SK-N-MC (cell line): ENCODE measurements around the gene NEK7.
"Not testable (repeated sequence)": the region's sequence is repeated elsewhere in the genome, so short reads cannot be mapped to it uniquely, and the experiment has no call there.

Experiments
- DNase-seq: peaks from one replicate; pipeline ENCODE4 v3.0.0-alpha.2; 2011; ENCODE audit warnings: low read depth, low spot score
- H3K27ac ChIP-seq: fragments of 200-600 bp; sonication (generic); 2 replicates; pipeline ENCODE4 v1.5.1; 2016; ENCODE audit warnings: mixed run types
- H3K36me3 ChIP-seq: fragments of 200-600 bp; sonication (generic); 2 replicates; pipeline ENCODE4 v1.6.1; 2017; ENCODE audit warnings: antibody characterized with exemption, low read length, mixed read lengths; ENCODE audit not compliant: insufficient read depth
- H3K4me3 ChIP-seq: fragments of 200-600 bp; sonication (generic); 2 replicates; pipeline ENCODE4 v1.5.1; 2016
- H3K9ac ChIP-seq: fragments of 200-600 bp; sonication (generic); 2 replicates; pipeline ENCODE4 v1.8.0; 2017; ENCODE audit warnings: mixed run types, mixed read lengths; ENCODE audit not compliant: insufficient read length
- H3K9me3 ChIP-seq: fragments of 200-600 bp; sonication (generic); 2 replicates; pipeline ENCODE4 v1.6.1; 2017; ENCODE audit warnings: low read depth, mild to moderate bottlenecking, antibody characterized with exemption, low read length, moderate library complexity, mixed read lengths
- EZH2 ChIP-seq: fragments of 200-600 bp; sonication (generic); IDR thresholded peaks from one replicate; pipeline ENCODE4 v1.6.1; 2017; ENCODE audit warnings: antibody characterized with exemption
- FOXP2 ChIP-seq: optimal IDR thresholded peaks from 2 replicates; pipeline ENCODE3; 2011; ENCODE audit warnings: mild to moderate bottlenecking, moderate library complexity; ENCODE audit not compliant: insufficient read depth; ENCODE audit errors: extremely low read length, control extremely low read depth
- POLR2AphosphoS5 ChIP-seq: IDR thresholded peaks from 2 replicates; pipeline ENCODE4 v1.6.1; 2012; ENCODE audit warnings: mild to moderate bottlenecking, low read depth, low read length, borderline replicate concordance

NEK7 gene

DNA sequence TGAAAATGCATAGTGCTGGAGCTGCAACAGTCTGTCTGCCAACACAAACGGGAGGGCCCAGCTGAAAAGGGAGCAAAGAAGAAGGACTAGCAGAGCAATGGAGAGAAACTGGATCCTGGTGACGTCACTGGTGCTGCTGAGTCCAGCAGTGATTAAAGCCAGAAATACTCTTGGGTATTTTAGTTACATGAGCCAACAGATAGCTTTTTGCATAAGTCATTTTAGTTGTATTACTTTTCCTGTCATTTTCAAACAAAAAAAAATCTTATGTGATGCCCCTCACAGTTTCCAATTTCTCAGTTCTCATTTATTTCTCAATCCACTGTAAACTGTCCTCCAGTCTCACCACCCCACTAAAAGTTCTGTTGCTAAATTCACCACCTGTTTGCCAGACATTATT is 38.7 kb upstream of the NEK7 start:
- no peak for DNase-seq
- TF ChIP-seq EZH2 (no peak), POLR2AphosphoS5 (no peak), FOXP2 (no peak)
- no peak overlapping the region for H3K4me3 ChIP-seq
- H3K36me3 ChIP-seq, result no peaks in the 10 kb centered on the region
- no peak overlapping the region for H3K9ac ChIP-seq
- H3K9me3 ChIP-seq, result no peaks in the 10 kb centered on the region
- H3K27ac ChIP-seq, result no peak overlapping the region

DNA sequence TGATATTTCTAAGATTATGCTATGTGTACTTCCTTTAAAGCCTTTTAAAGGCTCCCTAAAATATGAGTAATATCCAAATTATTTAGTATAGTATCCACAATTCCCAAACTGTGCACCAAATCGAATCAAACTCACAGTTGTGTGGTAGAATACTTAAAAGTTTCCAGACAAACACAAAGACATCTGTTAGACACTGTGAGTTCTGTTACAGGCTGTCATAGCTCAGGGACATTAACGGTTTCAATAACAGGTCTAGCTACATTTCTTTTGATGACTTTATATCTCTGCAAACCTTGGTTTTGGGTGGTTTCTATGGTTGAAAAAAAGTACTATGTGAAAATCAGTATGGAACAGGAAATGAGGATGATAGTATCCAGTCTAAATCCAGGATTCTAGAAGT is 36.9 kb upstream of the NEK7 start:
- Histone ChIP-seq H3K36me3 (no peaks in the 10 kb centered on the region), H3K4me3 (no peak overlapping the region), H3K9me3 (no peaks in the 10 kb centered on the region), H3K27ac (no peak overlapping the region), H3K9ac (no peak overlapping the region)
- no peak for DNase-seq
- no peak for TF ChIP-seq FOXP2
- TF ChIP-seq EZH2, result no peak

DNA sequence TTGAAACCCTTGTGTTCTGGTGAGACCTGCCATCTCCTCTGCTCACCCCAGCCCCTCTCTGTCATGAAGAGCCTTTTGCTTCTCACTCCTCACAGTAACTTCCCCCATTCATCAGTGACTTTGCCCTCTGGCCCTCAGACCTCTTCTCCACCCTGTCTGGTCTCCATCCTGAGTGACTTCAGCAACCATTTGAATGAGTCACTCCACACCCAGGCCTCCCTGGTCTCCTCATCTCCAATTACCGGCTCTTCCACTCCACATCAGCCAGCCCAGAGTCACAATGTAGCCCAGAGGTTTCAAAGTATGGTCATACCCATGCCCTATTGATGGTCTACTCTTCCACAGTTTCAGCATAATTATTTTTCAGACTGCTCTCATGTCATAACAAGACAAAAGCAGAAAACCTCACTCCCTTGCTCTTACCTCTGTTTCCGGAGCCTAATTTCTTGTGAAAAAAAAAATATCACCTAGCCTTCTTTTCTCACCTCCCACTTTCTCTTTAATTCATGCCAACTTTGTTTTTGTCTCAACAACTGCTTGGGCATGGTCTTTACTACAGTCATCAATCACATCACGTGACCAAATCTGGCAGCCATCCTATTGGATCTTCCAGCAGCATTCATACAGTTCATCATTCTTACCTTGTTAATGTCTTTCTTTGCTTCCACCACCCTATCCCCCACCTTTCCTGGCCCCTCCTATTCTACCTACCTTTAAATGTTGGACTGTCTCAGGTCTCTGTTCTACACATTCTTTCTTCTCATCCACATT is 35.6 kb upstream of the NEK7 start:
- no peak overlapping the region for H3K4me3 ChIP-seq
- no peaks in the 10 kb centered on the region for H3K9me3 ChIP-seq
- no peak for TF ChIP-seq POLR2AphosphoS5
- no peak for TF ChIP-seq EZH2
- TF ChIP-seq FOXP2, result no peak
- no peak overlapping the region for H3K9ac ChIP-seq
- no peaks in the 10 kb centered on the region for H3K36me3 ChIP-seq
- H3K27ac ChIP-seq, result no peak overlapping the region
- no peak for DNase-seq

DNA sequence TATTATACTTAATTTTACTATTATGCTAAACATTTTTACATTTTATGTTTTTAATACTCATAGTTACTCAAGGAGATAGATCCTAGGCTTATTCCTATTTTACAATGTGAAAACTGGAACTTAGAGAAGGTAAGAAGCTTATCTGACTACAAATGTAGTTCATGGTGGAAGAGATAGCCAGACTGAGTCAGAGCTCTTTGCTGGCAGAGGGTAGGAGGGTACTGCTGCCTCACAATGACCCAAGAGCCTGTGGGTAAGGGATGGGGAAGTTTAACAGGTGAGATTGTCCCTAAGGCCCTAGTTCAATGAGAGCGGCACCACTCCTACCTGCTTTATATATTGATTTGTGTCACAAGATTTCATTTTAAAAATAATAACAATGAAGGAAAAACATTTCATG is 34.1 kb upstream of the NEK7 start:
- DNase-seq, result no peak
- Histone ChIP-seq H3K4me3 (no peak overlapping the region), H3K9me3 (no peaks in the 10 kb centered on the region), H3K36me3 (no peaks in the 10 kb centered on the region), H3K27ac (no peak overlapping the region), H3K9ac (no peak overlapping the region)
- no peak for TF ChIP-seq POLR2AphosphoS5
- TF ChIP-seq FOXP2, result no peak
- TF ChIP-seq EZH2, result no peak

GRCh38 chr1:198123133-198123532 is 33.7 kb upstream of the NEK7 start:
- Histone ChIP-seq H3K9me3 (no peaks in the 10 kb centered on the region), H3K36me3 (no peaks in the 10 kb centered on the region), H3K27ac (no peak overlapping the region; the same call in 1 of the 2 replicates), H3K4me3 (no peak overlapping the region), H3K9ac (no peak overlapping the region)
- DNase-seq, result no peak
- TF ChIP-seq POLR2AphosphoS5 (no peak), FOXP2 (no peak), EZH2 (no peak)

DNA sequence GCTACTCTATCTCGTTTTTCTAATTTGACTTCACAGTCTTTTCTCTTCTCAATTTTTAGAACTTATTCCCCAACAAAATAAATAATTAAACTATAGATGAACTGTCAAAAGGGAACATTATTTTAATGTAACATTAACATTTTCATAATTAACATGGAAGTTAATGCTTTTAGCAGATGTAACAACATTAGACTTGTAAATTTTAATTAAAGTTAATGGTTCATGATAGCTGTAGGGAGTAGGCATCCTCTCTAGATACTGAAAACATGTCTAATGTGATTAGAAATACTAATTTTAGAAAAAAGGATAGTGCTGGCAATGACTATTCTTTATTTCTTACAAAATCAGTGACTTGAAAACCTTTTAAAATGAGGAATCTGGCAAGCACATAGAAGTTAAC is 32.1 kb upstream of the NEK7 start:
- TF ChIP-seq POLR2AphosphoS5 (no peak), FOXP2 (no peak), EZH2 (no peak)
- Histone ChIP-seq H3K27ac (no peak overlapping the region), H3K9ac (no peak overlapping the region), H3K9me3 (no peaks in the 10 kb centered on the region), H3K36me3 (no peaks in the 10 kb centered on the region), H3K4me3 (no peak overlapping the region)
- no peak for DNase-seq

GRCh38 chr1:198125995-198126735 is 30.6 kb upstream of the NEK7 start:
- H3K36me3 ChIP-seq, result no peaks in the 10 kb centered on the region
- no peak overlapping the region for H3K9ac ChIP-seq
- H3K9me3 ChIP-seq, result no peaks in the 10 kb centered on the region
- no peak for TF ChIP-seq POLR2AphosphoS5
- no peak for TF ChIP-seq FOXP2
- TF ChIP-seq EZH2, result no peak
- no peak overlapping the region for H3K4me3 ChIP-seq
- DNase-seq, result no peak
- no peak overlapping the region for H3K27ac ChIP-seq

DNA sequence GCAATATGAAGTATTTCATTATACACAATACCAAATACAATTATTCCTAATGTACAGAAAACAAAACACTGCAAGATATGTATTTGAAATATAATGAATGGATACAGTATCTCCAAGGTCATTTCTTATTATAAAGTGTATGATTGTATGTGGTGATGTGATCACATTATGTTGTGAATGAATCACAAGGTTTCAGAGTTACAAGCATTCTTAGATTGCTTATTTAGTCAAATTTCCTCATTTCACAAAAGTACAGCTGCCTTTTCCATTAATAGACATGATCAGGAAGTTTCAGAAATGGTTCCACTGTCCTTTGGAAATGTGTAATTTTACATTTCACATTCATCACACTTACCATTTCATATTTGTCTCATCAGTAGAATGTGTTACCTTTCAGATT is 28.3 kb upstream of the NEK7 start:
- no peaks in the 10 kb centered on the region for H3K9me3 ChIP-seq
- H3K36me3 ChIP-seq, result no peaks in the 10 kb centered on the region
- no peak for DNase-seq
- no peak for TF ChIP-seq POLR2AphosphoS5
- no peak for TF ChIP-seq EZH2
- TF ChIP-seq FOXP2, result no peak
- no peak overlapping the region for H3K4me3 ChIP-seq
- H3K27ac ChIP-seq, result no peak overlapping the region
- no peak overlapping the region for H3K9ac ChIP-seq

- not testable (repeated sequence) for H3K9me3 ChIP-seq, H3K9ac ChIP-seq, H3K27ac ChIP-seq, H3K36me3 ChIP-seq, DNase-seq, H3K4me3 ChIP-seq
Observed at GRCh38 chr1:198130053-198130452, 26.7 kb upstream of the NEK7 start.
